Left ventricle myocardium inferior (tissue), 1 donor: Measurements from ENCODE around the gene HS3ST6. TPM values are rescaled to one million over a fixed set of nuclear protein-coding genes. Genes with fewer than 3 reads are reported as not detected.
"Not testable (repeated sequence)": the region's sequence is repeated elsewhere in the genome, so short reads cannot be mapped to it uniquely, and the experiment has no call there.

Source experiments
- DNase-seq: peaks from one replicate; pipeline ENCODE4 v3.0.0-alpha.2; 2020
- H3K27ac ChIP-seq: fragments of 200-600 bp; replicated peaks from 2 replicates; pipeline ENCODE4 v1.8.0; 2021
- H3K27me3 ChIP-seq: fragments of 200-600 bp; 2 replicates; pipeline ENCODE4 v1.8.0; 2021; ENCODE audit warnings: low read depth
- H3K36me3 ChIP-seq: fragments of 200-600 bp; 2 replicates; pipeline ENCODE4 v1.8.0; 2021
- H3K4me1 ChIP-seq: fragments of 200-600 bp; 2 replicates; pipeline ENCODE4 v1.8.0; 2021
- H3K4me3 ChIP-seq: fragments of 200-600 bp; 2 replicates; pipeline ENCODE4 v1.8.0; 2021; ENCODE audit warnings: mild to moderate bottlenecking, moderate library complexity
- H3K9me3 ChIP-seq: fragments of 200-600 bp; replicated peaks from 2 replicates; pipeline ENCODE4 v1.8.0; 2021
- CTCF ChIP-seq: fragments of 200-600 bp; IDR thresholded peaks from 2 replicates; pipeline ENCODE4 v1.8.0; 2021; ENCODE audit warnings: antibody characterized with exemption, mild to moderate bottlenecking, borderline replicate concordance
- intact Hi-C: fragments of 100-400 bp; cut with micrococcal nuclease; formaldehyde crosslinking; loops from one replicate; pipeline ENCODE4 v1.11.0; 2022
- total RNA-seq: library from RNA; stranded (reverse); fragmentation: NEBNext Ultra II Directional; extraction: Animal tissue kit (Norgen Biotek cat#: 25700); gene quantifications from one replicate; pipeline ENCODE4 v1.2.1, GENCODE V29; 2021
- donor health status: DM: no; HTN: yes; CAD: no; lungs with severe emphysema.

Gene HS3ST6
- total RNA-seq, 1 donor from 2014 or later: not detected

- no peaks in the 10 kb centered on the region for H3K9me3 ChIP-seq
- H3K27ac ChIP-seq: no peak overlapping the region
- DNase-seq: no peak
- no peak overlapping the region for H3K4me3 ChIP-seq
- no peak for TF ChIP-seq CTCF
- no peaks in the 10 kb centered on the region for H3K36me3 ChIP-seq
- peaks cover 90% of the 10 kb centered on the region for H3K27me3 ChIP-seq
- intact Hi-C loops: no loop called here
- H3K4me1 ChIP-seq: no peaks in the 10 kb centered on the region
Measured at GRCh38 chr16:1900452-1900774, 17.8 kb downstream of the HS3ST6 start.

- Histone ChIP-seq H3K4me1 (no peaks in the 10 kb centered on the region), H3K4me3 (no peak overlapping the region), H3K36me3 (no peaks in the 10 kb centered on the region), H3K9me3 (no peaks in the 10 kb centered on the region), H3K27ac (no peak overlapping the region), H3K27me3 (peaks cover 84% of the 10 kb centered on the region)
- no peak for TF ChIP-seq CTCF
- DNase-seq: no peak
- intact Hi-C loops: no loop called here
Measured at GRCh38 chr16:1899641-1900451, 18.4 kb downstream of the HS3ST6 start.

- H3K4me1 ChIP-seq, H3K4me3 ChIP-seq, H3K9me3 ChIP-seq, H3K36me3 ChIP-seq, DNase-seq, H3K27ac ChIP-seq, intact Hi-C loops: not testable (repeated sequence)
- H3K27me3 ChIP-seq: peaks cover 83% of the 10 kb centered on the region
Measured at GRCh38 chr16:1897692-1898091, 20.5 kb downstream of the HS3ST6 start.

GRCh38 chr16:1895949-1896675 is 22.1 kb downstream of the HS3ST6 start:
- H3K27ac ChIP-seq: no peak overlapping the region
- H3K9me3 ChIP-seq: no peaks in the 10 kb centered on the region
- intact Hi-C loops: no loop called here
- no peaks in the 10 kb centered on the region for H3K36me3 ChIP-seq
- no peak for DNase-seq
- H3K27me3 ChIP-seq: peaks cover 86% of the 10 kb centered on the region
- no peak for TF ChIP-seq CTCF
- H3K4me3 ChIP-seq: no peak overlapping the region
- no peaks in the 10 kb centered on the region for H3K4me1 ChIP-seq

- intact Hi-C loops: no loop called here
- no peak overlapping the region for H3K4me3 ChIP-seq
- H3K9me3 ChIP-seq: no peaks in the 10 kb centered on the region
- no peak for TF ChIP-seq CTCF
- no peaks in the 10 kb centered on the region for H3K4me1 ChIP-seq
- no peak for DNase-seq
- no peak overlapping the region for H3K27ac ChIP-seq
- H3K36me3 ChIP-seq: no peaks in the 10 kb centered on the region
- peaks cover 86% of the 10 kb centered on the region for H3K27me3 ChIP-seq
Measured at GRCh38 chr16:1895068-1895467, 23.1 kb downstream of the HS3ST6 start.

- Histone ChIP-seq H3K9me3 (no peaks in the 10 kb centered on the region), H3K36me3 (no peaks in the 10 kb centered on the region), H3K4me1 (no peaks in the 10 kb centered on the region), H3K27ac (no peak overlapping the region), H3K27me3 (peaks cover 90% of the 10 kb centered on the region), H3K4me3 (no peak overlapping the region)
- DNase-seq: no peak
- TF ChIP-seq CTCF: no peak
- intact Hi-C loops: no loop called here
Measured at GRCh38 chr16:1890708-1891050, 27.5 kb downstream of the HS3ST6 start.
